K562 (cell line): ENCODE results near the gene CWF19L2. TPM values are rescaled to one million over a fixed set of nuclear protein-coding genes. Genes with fewer than 3 reads are reported as not detected.

Experiments used
- ATAC-seq: fragments of 200-7000 bp; cut with Tn5 transposase; 3 replicates; pipeline ENCODE4 v1.9.1; 2020; ENCODE audit warnings: moderate library complexity
- BruUV-seq: library from RNA; stranded (reverse); fragments of 400-500 nt; replicated peaks from 2 replicates; lab custom pipeline; 2021; lab: Mats Ljungman, UMichigan
- CTCF ChIA-PET: fragments of 300-600 bp; formaldehyde crosslinking; extraction: SDS; loops from one replicate; lab custom pipeline; 2021; ENCODE audit warnings: low intra/inter-chr PET ratio; lab: Yijun Ruan, JAX
- POLR2A ChIA-PET: fragments of 300-600, 350-650 bp; sonication (Branson Sonifier 250); formaldehyde crosslinking; extraction: SDS; loops from one replicate; lab custom pipeline; 2021; ENCODE audit warnings: antibody characterized with exemption, inconsistent platforms; lab: Yijun Ruan, JAX
- DNase-seq, 4 experiments: peaks; one replicate each; pipeline versions ENCODE4 v3.0.0 to v3.0.0-alpha.2; 2011 to 2018; ENCODE audit warnings: low spot score in 3 of 4, mixed read lengths in 3 of 4; ENCODE audit errors: extremely low read depth in 1 of 4
- FAIRE-seq: peaks from 2 replicates; lab custom pipeline; 2011; peaks lifted over from hg19 to GRCh38; lab: Jason Lieb, UNC
- H2AFZ ChIP-seq: 2 replicates; pipeline ENCODE4 v1.6.0; 2011; ENCODE audit warnings: low read depth, low read length, control low read depth, inconsistent platforms
- H3K27ac ChIP-seq: fragments of 200-600 bp; 3 replicates; pipeline ENCODE4 v1.8.0; 2011; ENCODE audit warnings: low read depth, mild to moderate bottlenecking, control low read depth, inconsistent platforms, low read length, moderate library complexity, mixed read lengths; ENCODE audit errors: extremely low read depth
- H3K27me3 ChIP-seq, 2 experiments: fragments of 300-600 bp in 1 of 2; 2 replicates in 1 of 2; 3 replicates in 1 of 2; pipeline versions ENCODE4 v1.6.0 to v1.8.0; 2011; ENCODE audit warnings: inconsistent platforms in 2 of 2, low read length in 2 of 2, mild to moderate bottlenecking in 1 of 2, mixed read lengths in 1 of 2, moderate library complexity in 1 of 2; ENCODE audit not compliant: control insufficient read depth in 2 of 2, insufficient read depth in 2 of 2
- H3K36me3 ChIP-seq: fragments of 300-600 bp; 3 replicates; pipeline ENCODE4 v1.8.0; 2011; ENCODE audit warnings: mild to moderate bottlenecking, low read length, inconsistent platforms; ENCODE audit not compliant: control insufficient read depth, insufficient read depth
- H3K4me1 ChIP-seq, 2 experiments: fragments of 200-600 bp in 1 of 2; replicated peaks in 1 of 2; 2 replicates in 1 of 2; 3 replicates in 1 of 2; pipeline versions ENCODE4 v1.5.1 to v1.8.0; 2011; ENCODE audit warnings: inconsistent platforms in 2 of 2, low read length in 2 of 2, mild to moderate bottlenecking in 1 of 2, mixed read lengths in 1 of 2, moderate library complexity in 1 of 2; ENCODE audit not compliant: control insufficient read depth in 2 of 2, insufficient read depth in 2 of 2
- H3K4me2 ChIP-seq: 2 replicates; pipeline ENCODE4 v1.6.1; 2011; ENCODE audit warnings: low read length, control low read depth, inconsistent platforms, mixed read lengths; ENCODE audit not compliant: insufficient read depth
- H3K4me3 ChIP-seq: fragments of 200-600 bp; sonication (generic), shearing (Covaris generic); 2 replicates; pipeline ENCODE4 v1.5.1; 2016; ENCODE audit warnings: control low read depth, inconsistent platforms
- H3K79me2 ChIP-seq: fragments of 200-600 bp; 3 replicates; pipeline ENCODE4 v1.8.0; 2011; ENCODE audit warnings: low read length, inconsistent platforms; ENCODE audit not compliant: control insufficient read depth, insufficient read depth
- H3K9ac ChIP-seq, 2 experiments: 2 replicates each; pipeline versions ENCODE4 v1.6.0 to v1.6.1; 2011; ENCODE audit warnings: low read depth in 2 of 2, low read length in 2 of 2, control low read depth in 1 of 2, inconsistent platforms in 1 of 2, mild to moderate bottlenecking in 1 of 2, mixed read lengths in 1 of 2; ENCODE audit not compliant: insufficient read depth in 1 of 2
- H3K9me1 ChIP-seq: one replicate; pipeline ENCODE4 v1.6.0; 2011; ENCODE audit warnings: inconsistent platforms, mild to moderate bottlenecking, low read length, moderate library complexity; ENCODE audit not compliant: control insufficient read depth, insufficient read depth
- H3K9me3 ChIP-seq: replicated peaks from 2 replicates; pipeline ENCODE4 v1.5.1; 2011; ENCODE audit warnings: low read depth, low read length, inconsistent platforms; ENCODE audit not compliant: control insufficient read depth, insufficient read depth
- H4K20me1 ChIP-seq: replicated peaks from 2 replicates; pipeline ENCODE4 v1.6.1; 2011; ENCODE audit warnings: low read length, inconsistent platforms, mixed read lengths; ENCODE audit not compliant: control insufficient read depth, insufficient read depth
- AFF1 ChIP-seq, 2 experiments: fragments of 450-650 bp; IDR thresholded peaks; 2 replicates each; pipeline ENCODE4 v1.6.1; 2018; ENCODE audit warnings: mild to moderate bottlenecking in 2 of 2, low read depth in 1 of 2; ENCODE audit not compliant: partially characterized antibody in 2 of 2
- ASH1L ChIP-seq: fragments of 450-650 bp; IDR thresholded peaks from 2 replicates; pipeline ENCODE4 v1.6.1; 2018; ENCODE audit warnings: borderline replicate concordance, mild to moderate bottlenecking, low read depth; ENCODE audit not compliant: partially characterized antibody
- CCNT2 ChIP-seq: IDR thresholded peaks from 2 replicates; pipeline ENCODE4 v1.6.1; 2011; ENCODE audit warnings: borderline replicate concordance, low read depth, mild to moderate bottlenecking, moderate library complexity, mixed read lengths, low read length; ENCODE audit not compliant: insufficient read length; ENCODE audit errors: extremely low read depth
- DLX4 ChIP-seq: fragments of 250-450 bp; sonication (Bioruptor Pico); IDR thresholded peaks from 2 replicates; pipeline ENCODE4 v1.6.1; 2021; ENCODE audit warnings: mild to moderate bottlenecking
- DNMT1 ChIP-seq: fragments of 450-650 bp; IDR thresholded peaks from 2 replicates; pipeline ENCODE4 v1.6.1; 2016; ENCODE audit warnings: antibody characterized with exemption, mild to moderate bottlenecking
- ELK3 ChIP-seq: fragments of 450-650 bp; formaldehyde crosslinking; IDR thresholded peaks from 2 replicates; pipeline ENCODE4 v1.4.0; 2020; ENCODE audit warnings: mild to moderate bottlenecking
- JUNB ChIP-seq: fragments of 450-650 bp; formaldehyde crosslinking; conservative IDR thresholded peaks from 2 replicates; pipeline ENCODE4 v1.4.0; 2020; ENCODE audit warnings: mild to moderate bottlenecking
- NR1H2 ChIP-seq: sonication (generic); formaldehyde crosslinking; IDR thresholded peaks from 2 replicates; pipeline ENCODE4 v1.4.0; 2020; ENCODE audit warnings: mild to moderate bottlenecking, missing genetic modification reagents
- TARDBP ChIP-seq: fragments of 450-650 bp; IDR thresholded peaks from 2 replicates; pipeline ENCODE4 v1.6.1; 2016
- TBL1XR1 ChIP-seq, 2 experiments: IDR thresholded peaks; 2 replicates each; pipeline ENCODE4 v1.6.1; 2012; ENCODE audit warnings: improper control_type of control experiment in 2 of 2, low read length in 2 of 2, mild to moderate bottlenecking in 1 of 2
- TCF3 ChIP-seq: sonication (generic); formaldehyde crosslinking; IDR thresholded peaks from 2 replicates; pipeline ENCODE4 v1.4.0; 2020; ENCODE audit warnings: mild to moderate bottlenecking, missing genetic modification reagents
- ZBTB12 ChIP-seq: fragments of 250-450 bp; sonication (Bioruptor Pico); IDR thresholded peaks from 2 replicates; pipeline ENCODE4 v1.4.0; 2020
- ZNF436 ChIP-seq: fragments of 250-450, 450-650 bp; sonication (Bioruptor Pico); formaldehyde crosslinking; IDR thresholded peaks from 2 replicates; pipeline ENCODE4 v1.7.0; 2020; ENCODE audit warnings: mild to moderate bottlenecking
- ZNF445 ChIP-seq: fragments of 250-450 bp; sonication (Bioruptor Pico); IDR thresholded peaks from 2 replicates; pipeline ENCODE4 v1.4.0; 2020; ENCODE audit warnings: low read depth, mild to moderate bottlenecking, moderate library complexity
- WGBS: fragments of 100-300 bp; shearing (Covaris generic); methylation state at CpG from one replicate; pipeline ENCODE4 v1.1.6; 2016; ENCODE audit warnings: low coverage, mixed read lengths; ENCODE audit not compliant: insufficient coverage; ENCODE audit errors: missing lambda C conversion rate; 5-methylcytosine and 5-hydroxymethylcytosine counted together
- in situ Hi-C: fragments of 300-500 bp; cut with MboI; formaldehyde crosslinking; loops from 4 replicates; pipeline ENCODE4 v1.15.0; 2018; ENCODE audit warnings: inconsistent platforms, mixed read lengths
- intact Hi-C: fragments of 100-400 bp; cut with micrococcal nuclease; formaldehyde crosslinking; loops from 2 replicates; pipeline ENCODE4 v1.14.2; 2022
- polyA plus RNA-seq, 8 experiments: library from polyadenylated mRNA; depleted of rRNA in 4 of 8; stranded (reverse) in 5 of 8; unstranded in 3 of 8; fragments of >200 nt; fragmentation: Nextera tagmentation in 2 of 8; fragmentation: Illumina TruSeq in 1 of 8; extraction: Ambion mirVana in 2 of 8; extraction: Trizol in 1 of 8; gene quantifications; 2 replicates each; pipeline versions ENCODE4 v1.2.1 to v1.2.3, GENCODE V29; 2011 to 2014; ENCODE audit warnings: inconsistent platforms in 1 of 8, missing spikeins in 1 of 8
- total RNA-seq, 7 experiments: library from RNA; depleted of rRNA in 6 of 7; stranded (reverse); fragments of >200 nt in 6 of 7; fragmentation: Illumina TruSeq in 2 of 7; extraction: Trizol in 2 of 7; gene quantifications; 2 replicates each; pipeline versions ENCODE4 v1.2.1 to v1.2.3, GENCODE V29; 2011 to 2021; ENCODE audit warnings: low replicate concordance in 1 of 7

Gene CWF19L2
- total and polyA plus RNA-seq, 9 of the 15 experiments (the other 6 are each of a cell fraction or from before 2014, with no cell fraction given) = 4.7 to 23.3 (median 10.2) TPM

- TF ChIP-seq ELK3 (no peak), NR1H2 (CRISPR knock-in tag) (no peak), ZBTB12 (CRISPR knock-in tag) (no peak), ASH1L (no peak), TBL1XR1 (IDR thresholded peaks at IDR 0.05; ENCODE audit: low read length in 2 of 2) (no peak), TCF3 (CRISPR knock-in tag) (no peak), DNMT1 (no peak), DLX4 (CRISPR knock-in tag) (no peak), ZNF436 (CRISPR knock-in tag) (no peak), JUNB (CRISPR knock-in tag) (no peak), AFF1 (IDR thresholded peaks at IDR 0.05; ENCODE audit: low read depth in 1 of 2, partially characterized antibody in 2 of 2) (no peak), TARDBP (no peak), CCNT2 (no peak), ZNF445 (CRISPR knock-in tag) (no peak)
- ChIA-PET POLR2A (interaction anchor here (1.5 kb wide), 1 partner anchor 11 kb away, joined by 5 read pairs; no protein-coding TSS in a partner anchor), CTCF (no interaction called here)
- no peaks in the 10 kb centered on the region for H3K9me1 ChIP-seq
- no peak for ATAC-seq
- no peaks in the 10 kb centered on the region for H3K36me3 ChIP-seq
- WGBS = 0% methylated on average over 1 of the region's 1 CpG
- H3K4me3 ChIP-seq = no peak overlapping the region
- no peak overlapping the region for H3K4me2 ChIP-seq
- intact Hi-C loops (no loop called here), in situ Hi-C loops (no loop called here)
- no peak for FAIRE-seq
- H3K79me2 ChIP-seq = no peaks in the 10 kb centered on the region
- no peak overlapping the region for H3K27ac ChIP-seq
- no TSS peak for BruUV-seq
- no peak overlapping the region for H3K9ac ChIP-seq
- no peak overlapping the region for H2AFZ ChIP-seq
- DNase-seq = no peak
- no peaks in the 10 kb centered on the region for H4K20me1 ChIP-seq
- no peaks in the 10 kb centered on the region for H3K9me3 ChIP-seq
- H3K27me3 ChIP-seq = no peaks in the 10 kb centered on the region; a peak in 1 of 5 replicates
- no peaks in the 10 kb centered on the region for H3K4me1 ChIP-seq
These were observed 36.4 kb upstream of the CWF19L2 start for GRCh38 chr11:107494055-107494454.
